IMR-90 (cell line): ENCODE results near the gene KCNIP3. TPM values are rescaled to one million over a fixed set of nuclear protein-coding genes. Genes with fewer than 3 reads are reported as not detected.

ENCODE experiments used
- ATAC-seq: fragments of 200-7000 bp; cut with Tn5 transposase; 2 replicates; pipeline ENCODE4 v1.9.1; 2020; ENCODE audit warnings: low read depth, mild to moderate bottlenecking, moderate library complexity
- BruUV-seq: library from RNA; stranded (reverse); fragments of 400-500 nt; replicated peaks from 2 replicates; lab custom pipeline; 2021; lab: Mats Ljungman, UMichigan
- CTCF ChIA-PET: fragments of 300-600 bp; formaldehyde crosslinking; extraction: SDS; loops from one replicate; lab custom pipeline; 2021; ENCODE audit warnings: antibody characterized with exemption; lab: Yijun Ruan, JAX
- POLR2A ChIA-PET: fragments of 300-600 bp; sonication (Branson Sonifier 250); formaldehyde crosslinking; loops from one replicate; lab custom pipeline; 2022; ENCODE audit warnings: antibody characterized with exemption; ENCODE audit not compliant: unreplicated experiment; lab: Charles Lee
- DNase-seq: peaks from one replicate; pipeline ENCODE4 v3.0.0; 2013
- H2AFZ ChIP-seq: replicated peaks from 2 replicates; pipeline ENCODE3; 2013; ENCODE audit warnings: low read length, mild to moderate bottlenecking; ENCODE audit not compliant: poor library complexity
- H2AK5ac ChIP-seq: 2 replicates; pipeline ENCODE4 v1.6.1; 2013; ENCODE audit warnings: low read depth, low read length, inconsistent platforms
- H2AK9ac ChIP-seq: replicated peaks from 2 replicates; pipeline ENCODE3; 2013; ENCODE audit warnings: mild to moderate bottlenecking, low read depth, low read length, moderate library complexity; ENCODE audit not compliant: poor library complexity
- H2BK120ac ChIP-seq: 2 replicates; pipeline ENCODE4 v1.6.1; 2013; ENCODE audit warnings: low read depth, low read length, inconsistent platforms
- H2BK15ac ChIP-seq: 3 replicates; pipeline ENCODE4 v1.6.1; 2013; ENCODE audit warnings: low read depth, low read length, inconsistent platforms
- H2BK20ac ChIP-seq: 2 replicates; pipeline ENCODE4 v1.6.1; 2013; ENCODE audit warnings: low read depth, mild to moderate bottlenecking, inconsistent platforms, low read length, moderate library complexity
- H2BK5ac ChIP-seq: 2 replicates; pipeline ENCODE4 v1.6.1; 2013; ENCODE audit warnings: mild to moderate bottlenecking, low read depth, low read length, inconsistent platforms; ENCODE audit not compliant: poor library complexity, severe bottlenecking
- H3K14ac ChIP-seq: replicated peaks from 2 replicates; pipeline ENCODE4 v1.6.1; 2013; ENCODE audit warnings: low read depth, low read length, inconsistent platforms
- H3K18ac ChIP-seq: 2 replicates; pipeline ENCODE4 v1.6.1; 2013; ENCODE audit warnings: low read depth, low read length, control low read depth
- H3K23ac ChIP-seq: 2 replicates; pipeline ENCODE4 v1.6.1; 2013; ENCODE audit warnings: low read depth, low read length, inconsistent platforms
- H3K27ac ChIP-seq: 2 replicates; pipeline ENCODE4 v1.5.1; 2013; ENCODE audit warnings: mild to moderate bottlenecking, control low read depth, low read length; ENCODE audit not compliant: insufficient read depth
- H3K27me3 ChIP-seq: 2 replicates; pipeline ENCODE4 v1.6.1; 2013; ENCODE audit warnings: low read length; ENCODE audit not compliant: control insufficient read depth, insufficient read depth
- H3K36me3 ChIP-seq: 2 replicates; pipeline ENCODE4 v1.6.1; 2013; ENCODE audit warnings: low read length, mixed read lengths; ENCODE audit not compliant: control insufficient read depth, insufficient read depth
- H3K4ac ChIP-seq: 2 replicates; pipeline ENCODE4 v1.6.1; 2013; ENCODE audit warnings: low read depth, low read length, inconsistent platforms
- H3K4me1 ChIP-seq: 2 replicates; pipeline ENCODE4 v1.6.1; 2013; ENCODE audit warnings: low read length, mixed read lengths; ENCODE audit not compliant: control insufficient read depth, insufficient read depth
- H3K4me2 ChIP-seq: 2 replicates; pipeline ENCODE4 v1.6.1; 2013; ENCODE audit warnings: low read depth, mild to moderate bottlenecking, control low read depth, low read length, moderate library complexity
- H3K4me3 ChIP-seq: 2 replicates; pipeline ENCODE4 v1.5.1; 2013; ENCODE audit warnings: low read depth, mild to moderate bottlenecking, control low read depth, low read length, moderate library complexity; ENCODE audit not compliant: insufficient read depth
- H3K56ac ChIP-seq: 2 replicates; pipeline ENCODE4 v1.6.1; 2013; ENCODE audit warnings: low read length, inconsistent platforms; ENCODE audit not compliant: insufficient read depth; ENCODE audit errors: extremely low read depth
- H3K79me1 ChIP-seq, 2 experiments: 2 replicates each; pipeline ENCODE4 v1.6.1; 2013; ENCODE audit warnings: low read length in 2 of 2, inconsistent platforms in 1 of 2, low read depth in 1 of 2
- H3K9ac ChIP-seq: 2 replicates; pipeline ENCODE4 v1.6.1; 2013; ENCODE audit warnings: low read depth, low read length, control low read depth
- H3K9me1 ChIP-seq: 2 replicates; pipeline ENCODE4 v1.6.1; 2013; ENCODE audit warnings: low read length, inconsistent platforms; ENCODE audit not compliant: insufficient read depth
- H3K9me3 ChIP-seq: 2 replicates; pipeline ENCODE4 v1.6.1; 2013; ENCODE audit warnings: low read length; ENCODE audit not compliant: control insufficient read depth, insufficient read depth
- H4K20me1 ChIP-seq: 2 replicates; pipeline ENCODE4 v1.6.1; 2013; ENCODE audit warnings: low read length, inconsistent platforms; ENCODE audit not compliant: insufficient read depth
- H4K5ac ChIP-seq: 2 replicates; pipeline ENCODE4 v1.6.1; 2013; ENCODE audit warnings: mild to moderate bottlenecking, low read depth, low read length, control low read depth
- H4K8ac ChIP-seq, 2 experiments: 2 replicates each; pipeline ENCODE4 v1.6.1; 2013; ENCODE audit warnings: low read depth in 2 of 2, low read length in 2 of 2, control low read depth in 1 of 2, inconsistent platforms in 1 of 2
- H4K91ac ChIP-seq: 2 replicates; pipeline ENCODE4 v1.6.1; 2013; ENCODE audit warnings: low read depth, low read length, inconsistent platforms; ENCODE audit not compliant: insufficient read depth
- CHD1 ChIP-seq: IDR thresholded peaks from 2 replicates; pipeline ENCODE4 v1.6.1; 2012; ENCODE audit warnings: low read depth, low read length, improper control_type of control experiment
- CTCF ChIP-seq: conservative IDR thresholded peaks from 2 replicates; pipeline ENCODE4 v1.5.1; 2012; ENCODE audit warnings: mild to moderate bottlenecking, low read depth, low read length, improper control_type of control experiment
- FOS ChIP-seq: fragments of 150-350 bp; IDR thresholded peaks from 2 replicates; pipeline ENCODE4 v1.6.1; 2016; ENCODE audit warnings: low read depth, low read length
- MAZ ChIP-seq: IDR thresholded peaks from 2 replicates; pipeline ENCODE4 v1.6.1; 2012; ENCODE audit warnings: low read depth, mild to moderate bottlenecking, low read length, improper control_type of control experiment, moderate library complexity, borderline replicate concordance
- MXI1 ChIP-seq: IDR thresholded peaks from 2 replicates; pipeline ENCODE4 v1.6.1; 2012; ENCODE audit warnings: low read depth, mild to moderate bottlenecking, low read length, moderate library complexity, borderline replicate concordance
- NFE2L2 ChIP-seq: fragments of 150-350 bp; IDR thresholded peaks from 2 replicates; pipeline ENCODE4 v1.6.1; 2016; ENCODE audit warnings: low read depth, mild to moderate bottlenecking, low read length
- POLR2A ChIP-seq: IDR thresholded peaks from 2 replicates; pipeline ENCODE4 v1.6.1; 2012; ENCODE audit warnings: mild to moderate bottlenecking, low read depth, low read length
- RCOR1 ChIP-seq: IDR thresholded peaks from 2 replicates; pipeline ENCODE4 v1.6.1; 2012; ENCODE audit warnings: mild to moderate bottlenecking, low read length, improper control_type of control experiment; ENCODE audit not compliant: insufficient replicate concordance
- RFX5 ChIP-seq: IDR thresholded peaks from 2 replicates; pipeline ENCODE4 v1.8.0; 2012; ENCODE audit warnings: low read depth, mild to moderate bottlenecking, low read length, moderate library complexity
- SMC3 ChIP-seq: fragments of 150-350 bp; IDR thresholded peaks from 2 replicates; pipeline ENCODE4 v1.6.1; 2016; ENCODE audit warnings: low read depth, mild to moderate bottlenecking, antibody characterized with exemption, low read length, moderate library complexity
- WGBS, 2 experiments: methylation state at CpG; one replicate each; pipeline versions ENCODE4 v1.1.5 to v1.1.7; 2013; ENCODE audit warnings: missing lambda C conversion rate in 2 of 2; ENCODE audit not compliant: insufficient read length in 1 of 2; ENCODE audit errors: extremely low coverage in 2 of 2; 5-methylcytosine and 5-hydroxymethylcytosine counted together
- dilution Hi-C: fragments of 300-500 bp; cut with HindIII; formaldehyde crosslinking; loops from one replicate; pipeline ENCODE4 v1.14.3; 2018; ENCODE audit warnings: low sequenced_read_pairs; ENCODE audit not compliant: unreplicated experiment
- in situ Hi-C: fragments of 300-500 bp; cut with MboI; formaldehyde crosslinking; loops from 3 replicates; pipeline ENCODE4 v1.14.3; 2019; ENCODE audit warnings: low sequenced_read_pairs, inconsistent platforms, mixed read lengths
- intact Hi-C: fragments of 100-400 bp; cut with micrococcal nuclease; formaldehyde crosslinking; loops from 2 replicates; pipeline ENCODE4 v1.10.0; 2022
- polyA plus RNA-seq, 3 experiments: library from polyadenylated mRNA; depleted of rRNA; stranded (reverse); fragments of >200 nt; gene quantifications; 2 replicates each; pipeline ENCODE4 v1.2.3, GENCODE V29; 2012; ENCODE audit warnings: low replicate concordance in 1 of 3
- total RNA-seq: library from RNA; depleted of rRNA; stranded (reverse); fragments of >200 nt; gene quantifications from 2 replicates; pipeline ENCODE4 v1.2.3, GENCODE V29; 2012
- TF ChIP-seq, protein P1 (sequence below): fragments of 150-350 bp; IDR thresholded peaks from 2 replicates; pipeline ENCODE4 v1.6.1; 2016; ENCODE audit warnings: low read depth, mild to moderate bottlenecking, low read length, moderate library complexity, borderline replicate concordance
- TF ChIP-seq, protein P2 (sequence below): fragments of 150-350 bp; IDR thresholded peaks from 2 replicates; pipeline ENCODE4 v1.6.1; 2017; ENCODE audit warnings: mild to moderate bottlenecking, antibody characterized with exemption, low read length, low read depth

Gene KCNIP3
- total and polyA plus RNA-seq, 2 of the 4 experiments (the other 2 are of a cell fraction), result 0.72 to 1.4 TPM

DNA sequence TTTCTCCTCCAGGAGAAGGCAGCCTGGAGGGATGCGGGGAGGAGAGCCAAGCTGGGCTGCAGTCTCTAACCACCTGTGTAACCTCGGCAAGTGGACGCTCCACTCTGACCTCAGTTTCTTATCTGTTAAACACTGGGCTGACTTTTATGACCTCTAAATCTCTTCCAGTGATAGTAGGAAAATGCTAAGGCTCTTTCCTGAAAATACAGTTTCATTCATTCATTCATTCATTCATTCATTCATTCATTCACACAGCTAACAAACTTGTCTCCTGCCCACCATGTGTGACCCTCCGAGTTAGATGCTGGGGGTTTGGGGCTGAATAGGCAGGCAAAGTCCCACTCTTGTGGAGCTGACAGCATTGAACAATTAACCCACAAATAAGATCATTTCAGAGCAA lies 13.6 kb upstream of the KCNIP3 start:
- Histone ChIP-seq H3K4me3 (no peak overlapping the region), H4K8ac (no peak overlapping the region), H4K20me1 (no peaks in the 10 kb centered on the region), H2BK20ac (no peak overlapping the region), H2BK120ac (no peak overlapping the region), H2BK5ac (no peak overlapping the region), H3K4ac (no peak overlapping the region), H3K9me1 (no peaks in the 10 kb centered on the region), H3K14ac (no peak overlapping the region), H3K27me3 (peaks cover 2% of the 10 kb centered on the region; the same call in 1 of the 2 replicates), H3K36me3 (no peaks in the 10 kb centered on the region), H3K9ac (no peak overlapping the region), H4K91ac (no peak overlapping the region), H3K18ac (no peak overlapping the region), H2AK9ac (no peak overlapping the region), H2BK15ac (no peak overlapping the region), H4K5ac (no peak overlapping the region), H3K27ac (no peak overlapping the region), H2AK5ac (no peak overlapping the region), H3K4me1 (no peaks in the 10 kb centered on the region), H3K9me3 (no peaks in the 10 kb centered on the region), H3K23ac (no peak overlapping the region), H3K4me2 (no peak overlapping the region), H3K79me1 (no peaks in the 10 kb centered on the region), H3K56ac (no peak overlapping the region), H2AFZ (no peak overlapping the region)
- DNase-seq, result no peak
- intact Hi-C loops, result no loop called here
- CTCF ChIA-PET, result no interaction called here
- no TSS peak for BruUV-seq
- POLR2A ChIA-PET, result no interaction called here
- TF ChIP-seq MXI1, result no peak
- TF ChIP-seq FOS, result no peak
- TF ChIP-seq RCOR1, result no peak
- no peak for TF ChIP-seq CTCF
- TF ChIP-seq, protein P1, sequence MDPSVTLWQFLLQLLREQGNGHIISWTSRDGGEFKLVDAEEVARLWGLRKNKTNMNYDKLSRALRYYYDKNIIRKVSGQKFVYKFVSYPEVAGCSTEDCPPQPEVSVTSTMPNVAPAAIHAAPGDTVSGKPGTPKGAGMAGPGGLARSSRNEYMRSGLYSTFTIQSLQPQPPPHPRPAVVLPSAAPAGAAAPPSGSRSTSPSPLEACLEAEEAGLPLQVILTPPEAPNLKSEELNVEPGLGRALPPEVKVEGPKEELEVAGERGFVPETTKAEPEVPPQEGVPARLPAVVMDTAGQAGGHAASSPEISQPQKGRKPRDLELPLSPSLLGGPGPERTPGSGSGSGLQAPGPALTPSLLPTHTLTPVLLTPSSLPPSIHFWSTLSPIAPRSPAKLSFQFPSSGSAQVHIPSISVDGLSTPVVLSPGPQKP, result no peak
- TF ChIP-seq NFE2L2, result no peak
- no peak for TF ChIP-seq POLR2A
- TF ChIP-seq, protein P2, sequence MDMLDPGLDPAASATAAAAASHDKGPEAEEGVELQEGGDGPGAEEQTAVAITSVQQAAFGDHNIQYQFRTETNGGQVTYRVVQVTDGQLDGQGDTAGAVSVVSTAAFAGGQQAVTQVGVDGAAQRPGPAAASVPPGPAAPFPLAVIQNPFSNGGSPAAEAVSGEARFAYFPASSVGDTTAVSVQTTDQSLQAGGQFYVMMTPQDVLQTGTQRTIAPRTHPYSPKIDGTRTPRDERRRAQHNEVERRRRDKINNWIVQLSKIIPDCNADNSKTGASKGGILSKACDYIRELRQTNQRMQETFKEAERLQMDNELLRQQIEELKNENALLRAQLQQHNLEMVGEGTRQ, result no peak
- no peak for TF ChIP-seq MAZ
- TF ChIP-seq SMC3, result no peak
- TF ChIP-seq CHD1, result no peak
- TF ChIP-seq RFX5, result no peak
- in situ Hi-C loops, result no loop called here
- ATAC-seq, result no peak
- dilution Hi-C loops, result no loop called here
- WGBS, 2 experiments, result no CpG with 5 or more reads among the region's 4 CpGs
